Naive thymus-derived CD8-positive, alpha-beta T cell (primary cell): ENCODE data around the gene SORT1. TPM values are rescaled to one million over a fixed set of nuclear protein-coding genes. Genes with fewer than 3 reads are reported as not detected.
"Not testable (repeated sequence)": the region's sequence is repeated elsewhere in the genome, so short reads cannot be mapped to it uniquely, and the experiment has no call there.

Experiments
- ATAC-seq, 2 donors: fragments of 150-1000 bp; cut with Tn5 transposase in 1 of 2; sonication (Bioruptor Pico), chemical (Tn5 transposase) in 1 of 2; 1 replicate in 1 of 2; 2 replicates in 1 of 2; pipeline ENCODE4 v1.10.0; 2021; ENCODE audit warnings: mild to moderate bottlenecking in 2 of 2, moderate library complexity in 2 of 2
- POLR2A ChIA-PET: fragments of 350-600 bp; sonication (Branson Sonifier 250); formaldehyde crosslinking; loops from one replicate; lab custom pipeline; 2021; ENCODE audit warnings: antibody characterized with exemption; lab: Charles Lee
- DNase-seq, 10 donors: peaks; one replicate each; pipeline versions ENCODE4 v3.0.0 to v3.0.0-alpha.2; 2020 to 2022
- H3K27ac Mint-ChIP-seq, 10 donors: one replicate each; pipeline ENCODE4 v1.8.0; 2020 to 2022; ENCODE audit warnings: mild to moderate bottlenecking in 10 of 10, mixed read lengths in 10 of 10, moderate library complexity in 4 of 10, inconsistent platforms in 1 of 10
- H3K27me3 Mint-ChIP-seq, 5 donors: one replicate each; pipeline ENCODE4 v1.8.0; 2021 to 2022; ENCODE audit warnings: mixed read lengths in 5 of 5
- H3K36me3 Mint-ChIP-seq, 3 donors: one replicate each; pipeline ENCODE4 v1.8.0; 2020 to 2022; ENCODE audit warnings: mixed read lengths in 3 of 3, mild to moderate bottlenecking in 2 of 3, inconsistent platforms in 1 of 3
- H3K4me1 Mint-ChIP-seq, 4 donors: one replicate each; pipeline ENCODE4 v1.8.0; 2021 to 2022; ENCODE audit warnings: mixed read lengths in 4 of 4
- H3K4me3 Mint-ChIP-seq, 10 donors: one replicate each; pipeline ENCODE4 v1.8.0; 2020 to 2022; ENCODE audit warnings: mild to moderate bottlenecking in 10 of 10, mixed read lengths in 10 of 10, moderate library complexity in 6 of 10, inconsistent platforms in 1 of 10
- H3K9me3 Mint-ChIP-seq, 9 donors: one replicate each; pipeline ENCODE4 v1.8.0; 2020 to 2022; ENCODE audit warnings: mixed read lengths in 9 of 9, mild to moderate bottlenecking in 3 of 9, inconsistent platforms in 1 of 9, moderate library complexity in 1 of 9
- polyA plus RNA-seq, 3 donors: library from polyadenylated mRNA; unstranded; fragments of 300-500 nt; fragmentation: Illumina TruSeq; gene quantifications; one replicate each; pipeline ENCODE4 v1.2.3, GENCODE V29; 2021
- total RNA-seq, 8 experiments: library from RNA in 2 of 8; stranded (reverse) in 2 of 8; gene quantifications; one replicate each; pipeline ENCODE4 v1.2.3 and lab custom pipeline; 2021 to 2026

Gene SORT1
- total and polyA plus RNA-seq, 5 experiments from 2014 or later, result 0.43 to 2.5 (median 1.6) TPM

- H3K36me3 Mint-ChIP-seq, result peaks cover 0 to 2% (median 0%) of the 10 kb centered on the region in 3 donors
- H3K4me3 Mint-ChIP-seq, result no peak overlapping the region
- H3K4me1 Mint-ChIP-seq, result peaks cover 0 to 18% (median 0%) of the 10 kb centered on the region in 4 donors
- DNase-seq (no peak), ATAC-seq (no peak)
- no peaks in the 10 kb centered on the region for H3K9me3 Mint-ChIP-seq
- H3K27ac Mint-ChIP-seq, result no peak overlapping the region
- POLR2A ChIA-PET, result no interaction called here
- peaks cover 18 to 34% (median 29%) of the 10 kb centered on the region in 5 donors for H3K27me3 Mint-ChIP-seq
These were observed 9.5 kb downstream of the SORT1 start for GRCh38 chr1:109388208-109388711.

- peaks cover 0 to 2% (median 0%) of the 10 kb centered on the region in 3 donors for H3K36me3 Mint-ChIP-seq
- no peak overlapping the region for H3K4me3 Mint-ChIP-seq
- ATAC-seq, result no peak
- H3K27ac Mint-ChIP-seq, result peak overlapping the region in 1 of 10 donors; percentile 72
- peaks cover 7 to 24% (median 17%) of the 10 kb centered on the region in 5 donors for H3K27me3 Mint-ChIP-seq
- H3K4me1 Mint-ChIP-seq, result peaks cover 0 to 4% (median 0%) of the 10 kb centered on the region in 4 donors
- no peaks in the 10 kb centered on the region for H3K9me3 Mint-ChIP-seq
- DNase-seq, result no peak
- POLR2A ChIA-PET, result interaction anchor here (1.0 kb wide), 1 partner anchor 13 kb away, joined by 3 read pairs; no protein-coding TSS in a partner anchor
These were observed 11.5 kb downstream of the SORT1 start for GRCh38 chr1:109386054-109386717.

- ATAC-seq (no peak), DNase-seq (no peak)
- H3K27ac Mint-ChIP-seq, result no peak overlapping the region
These were observed 12.3 kb downstream of the SORT1 start for GRCh38 chr1:109385417-109385816.

GRCh38 chr1:109383854-109384253, 13.9 kb downstream of the SORT1 start:
- DNase-seq (no peak), ATAC-seq (no peak)
- Mint-ChIP-seq H3K4me3 (no peak overlapping the region), H3K9me3 (no peaks in the 10 kb centered on the region), H3K27me3 (peaks cover 0 to 11% (median 4%) of the 10 kb centered on the region in 5 donors), H3K36me3 (no peaks in the 10 kb centered on the region), H3K27ac (no peak overlapping the region), H3K4me1 (no peaks in the 10 kb centered on the region)
- POLR2A ChIA-PET, result no interaction called here

More at GRCh38 chr1:109385417-109385816, 12.3 kb downstream of the SORT1 start:
- POLR2A ChIA-PET, result no interaction called here
- H3K9me3 Mint-ChIP-seq, result no peaks in the 10 kb centered on the region
- H3K27me3 Mint-ChIP-seq, result peaks cover 7 to 20% (median 17%) of the 10 kb centered on the region in 5 donors
- no peak overlapping the region for H3K4me3 Mint-ChIP-seq
- peaks cover 0 to 3% (median 0%) of the 10 kb centered on the region in 4 donors for H3K4me1 Mint-ChIP-seq
- H3K36me3 Mint-ChIP-seq, result peaks cover 0 to 2% (median 0%) of the 10 kb centered on the region in 3 donors

- H3K4me3 Mint-ChIP-seq, result no peak overlapping the region
- peaks cover 0 to 8% (median 0%) of the 10 kb centered on the region in 5 donors for H3K27me3 Mint-ChIP-seq
- no peak overlapping the region for H3K27ac Mint-ChIP-seq
- H3K9me3 Mint-ChIP-seq, result no peaks in the 10 kb centered on the region
- POLR2A ChIA-PET, result no interaction called here
- DNase-seq, result no peak
- H3K4me1 Mint-ChIP-seq, result no peaks in the 10 kb centered on the region
- ATAC-seq, result no peak
- H3K36me3 Mint-ChIP-seq, result no peaks in the 10 kb centered on the region
These were observed 14.5 kb downstream of the SORT1 start for GRCh38 chr1:109383087-109383779.

- H3K27me3 Mint-ChIP-seq, result peaks cover 0 to 3% (median 0%) of the 10 kb centered on the region in 5 donors
- H3K36me3 Mint-ChIP-seq, result no peaks in the 10 kb centered on the region
- H3K27ac Mint-ChIP-seq, result no peak overlapping the region
- H3K4me3 Mint-ChIP-seq, result no peak overlapping the region
- no peaks in the 10 kb centered on the region for H3K9me3 Mint-ChIP-seq
- H3K4me1 Mint-ChIP-seq, result no peaks in the 10 kb centered on the region
- DNase-seq, result no peak
- POLR2A ChIA-PET, result no interaction called here
- ATAC-seq, result no peak
These were observed 16.1 kb downstream of the SORT1 start for GRCh38 chr1:109381573-109381972.

- no peaks in the 10 kb centered on the region for H3K9me3 Mint-ChIP-seq
- H3K36me3 Mint-ChIP-seq, result no peaks in the 10 kb centered on the region
- no peak overlapping the region for H3K27ac Mint-ChIP-seq
- H3K4me3 Mint-ChIP-seq, result no peak overlapping the region
- H3K27me3 Mint-ChIP-seq, result peaks cover 0 to 2% (median 0%) of the 10 kb centered on the region in 5 donors
- DNase-seq, result no peak
- POLR2A ChIA-PET, result interaction anchor here (1.3 kb wide), 1 partner anchor 11 kb away, joined by 3 read pairs; no protein-coding TSS in a partner anchor
- H3K4me1 Mint-ChIP-seq, result no peaks in the 10 kb centered on the region
- ATAC-seq, result no peak
These were observed 17.8 kb downstream of the SORT1 start for GRCh38 chr1:109379907-109380306.

- no peak overlapping the region for H3K4me3 Mint-ChIP-seq
- no peak overlapping the region for H3K27ac Mint-ChIP-seq
- POLR2A ChIA-PET, result interaction anchor here (1.3 kb wide), 1 partner anchor 12 kb away, joined by 3 read pairs; no protein-coding TSS in a partner anchor
- H3K9me3 Mint-ChIP-seq, result no peaks in the 10 kb centered on the region
- no peaks in the 10 kb centered on the region for H3K4me1 Mint-ChIP-seq
- no peaks in the 10 kb centered on the region for H3K36me3 Mint-ChIP-seq
- peaks cover 0 to 4% (median 0%) of the 10 kb centered on the region in 5 donors for H3K27me3 Mint-ChIP-seq
- no peak for ATAC-seq
- no peak for DNase-seq
These were observed 18.3 kb downstream of the SORT1 start for GRCh38 chr1:109379422-109379821.

- Mint-ChIP-seq H3K4me1 (peaks cover 0 to 3% (median 0%) of the 10 kb centered on the region in 4 donors), H3K9me3 (no peaks in the 10 kb centered on the region), H3K27me3 (peaks cover 0 to 4% (median 0%) of the 10 kb centered on the region in 5 donors), H3K36me3 (no peaks in the 10 kb centered on the region), H3K27ac (no peak overlapping the region), H3K4me3 (no peak overlapping the region)
- ATAC-seq (no peak), DNase-seq (no peak)
- POLR2A ChIA-PET, result no interaction called here
These were observed 20.0 kb downstream of the SORT1 start for GRCh38 chr1:109377698-109378097.

- Mint-ChIP-seq H3K27me3 (peaks cover 0 to 18% (median 4%) of the 10 kb centered on the region in 5 donors), H3K4me1 (peaks cover 4 to 16% (median 10%) of the 10 kb centered on the region in 4 donors)
- POLR2A ChIA-PET, H3K9me3 Mint-ChIP-seq, H3K4me3 Mint-ChIP-seq, H3K27ac Mint-ChIP-seq, H3K36me3 Mint-ChIP-seq, DNase-seq, ATAC-seq: not testable (repeated sequence)
These were observed 24.0 kb downstream of the SORT1 start for GRCh38 chr1:109373696-109374095.

GRCh38 chr1:109373126-109373525, 24.6 kb downstream of the SORT1 start:
- POLR2A ChIA-PET, result no interaction called here
- Mint-ChIP-seq H3K9me3 (no peaks in the 10 kb centered on the region), H3K27ac (peak overlapping the region in 1 of 10 donors; percentile 24), H3K4me3 (no peak overlapping the region), H3K4me1 (peaks cover 4 to 16% (median 10%) of the 10 kb centered on the region in 4 donors), H3K27me3 (peaks cover 0 to 18% (median 4%) of the 10 kb centered on the region in 5 donors), H3K36me3 (no peaks in the 10 kb centered on the region)
- DNase-seq (no peak), ATAC-seq (no peak)

GRCh38 chr1:109372281-109372680, 25.4 kb downstream of the SORT1 start:
- H3K27me3 Mint-ChIP-seq, result peaks cover 0 to 18% (median 5%) of the 10 kb centered on the region in 5 donors
- no peak overlapping the region for H3K27ac Mint-ChIP-seq
- ATAC-seq (no peak), DNase-seq (no peak)
- no peaks in the 10 kb centered on the region for H3K9me3 Mint-ChIP-seq
- H3K4me1 Mint-ChIP-seq, result peaks cover 4 to 16% (median 10%) of the 10 kb centered on the region in 4 donors
- H3K36me3 Mint-ChIP-seq, result peaks cover 0 to 2% (median 0%) of the 10 kb centered on the region in 3 donors
- no peak overlapping the region for H3K4me3 Mint-ChIP-seq
- POLR2A ChIA-PET, result no interaction called here

GRCh38 chr1:109371341-109371739, 26.4 kb downstream of the SORT1 start:
- Mint-ChIP-seq H3K27me3 (peaks cover under 1 to 18% (median 5%) of the 10 kb centered on the region in 5 donors), H3K9me3 (no peaks in the 10 kb centered on the region), H3K36me3 (peaks cover 0 to 6% (median 1%) of the 10 kb centered on the region in 3 donors), H3K4me3 (peak overlapping the region in 1 of 10 donors; percentile 1), H3K4me1 (peaks cover 4 to 16% (median 10%) of the 10 kb centered on the region in 4 donors), H3K27ac (no peak overlapping the region)
- no peak for ATAC-seq
- POLR2A ChIA-PET, result no interaction called here
- DNase-seq, result no peak
